RWPE2 (cell line): ENCODE data around the gene CAMK1.

ENCODE experiments used
- ATAC-seq: fragments of 200-7000 bp; cut with Tn5 transposase; 3 replicates; pipeline ENCODE4 v1.9.1; 2021; ENCODE audit warnings: low read depth
- DNase-seq: peaks from one replicate; pipeline ENCODE4 v3.0.0-alpha.2; 2020; ENCODE audit warnings: low spot score
- H3K27ac ChIP-seq: fragments of 450-650 bp; 2 replicates; pipeline ENCODE4 v1.5.1; 2017; ENCODE audit warnings: mild to moderate bottlenecking; ENCODE audit not compliant: poor library complexity, severe bottlenecking
- H3K27me3 ChIP-seq: fragments of 250-450 bp; sonication (Bioruptor Pico); 2 replicates; pipeline ENCODE4 v1.5.1; 2021; ENCODE audit warnings: mild to moderate bottlenecking, moderate library complexity; ENCODE audit not compliant: insufficient read depth, poor library complexity, severe bottlenecking
- H3K36me3 ChIP-seq: fragments of 250-450 bp; sonication (Bioruptor Pico); 2 replicates; pipeline ENCODE4 v1.5.1; 2020; ENCODE audit warnings: low read depth, mild to moderate bottlenecking, moderate library complexity
- H3K4me1 ChIP-seq: fragments of 250-450 bp; sonication (Bioruptor Pico); 2 replicates; pipeline ENCODE4 v1.5.1; 2021; ENCODE audit warnings: mild to moderate bottlenecking, moderate library complexity; ENCODE audit not compliant: insufficient read depth, poor library complexity, severe bottlenecking
- H3K4me3 ChIP-seq: fragments of 250-450 bp; sonication (Bioruptor Pico); 2 replicates; pipeline ENCODE4 v1.5.1; 2021; ENCODE audit warnings: mild to moderate bottlenecking, moderate library complexity; ENCODE audit not compliant: severe bottlenecking
- H3K9me3 ChIP-seq: fragments of 250-450 bp; sonication (Bioruptor Pico); 2 replicates; pipeline ENCODE4 v1.5.1; 2021; ENCODE audit warnings: mild to moderate bottlenecking, moderate library complexity; ENCODE audit not compliant: severe bottlenecking
- TF ChIP-seq, protein P1 (sequence below): fragments of 450-650 bp; IDR thresholded peaks from one replicate; pipeline ENCODE4 v1.5.1; 2017; ENCODE audit warnings: mild to moderate bottlenecking, moderate library complexity; ENCODE audit not compliant: poor library complexity, severe bottlenecking

The CAMK1 gene

DNA sequence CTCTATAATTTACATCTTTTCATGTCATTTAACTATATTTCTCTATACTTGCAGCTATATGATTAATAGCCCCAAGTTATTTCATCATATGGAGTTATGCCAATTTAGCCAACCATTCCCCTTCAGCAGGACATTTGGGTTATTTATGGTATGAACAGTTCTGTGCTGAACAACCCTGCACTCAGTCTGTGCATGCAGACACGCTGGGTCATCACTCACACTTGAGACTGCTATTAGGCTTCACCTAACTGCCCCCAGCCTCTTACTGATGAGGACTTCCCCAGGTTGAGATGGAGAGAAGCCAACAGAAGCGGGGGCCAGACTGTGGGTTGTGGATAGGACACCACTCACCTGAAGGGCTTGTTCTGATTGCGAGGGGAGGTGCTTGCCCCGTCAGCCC is 15.2 kb upstream of the CAMK1 start:
- Histone ChIP-seq H3K9me3 (no peaks in the 10 kb centered on the region), H3K27me3 (no peaks in the 10 kb centered on the region), H3K36me3 (peaks cover 51% of the 10 kb centered on the region), H3K4me3 (no peak overlapping the region), H3K27ac (no peak overlapping the region), H3K4me1 (no peaks in the 10 kb centered on the region)
- TF ChIP-seq, protein P1, sequence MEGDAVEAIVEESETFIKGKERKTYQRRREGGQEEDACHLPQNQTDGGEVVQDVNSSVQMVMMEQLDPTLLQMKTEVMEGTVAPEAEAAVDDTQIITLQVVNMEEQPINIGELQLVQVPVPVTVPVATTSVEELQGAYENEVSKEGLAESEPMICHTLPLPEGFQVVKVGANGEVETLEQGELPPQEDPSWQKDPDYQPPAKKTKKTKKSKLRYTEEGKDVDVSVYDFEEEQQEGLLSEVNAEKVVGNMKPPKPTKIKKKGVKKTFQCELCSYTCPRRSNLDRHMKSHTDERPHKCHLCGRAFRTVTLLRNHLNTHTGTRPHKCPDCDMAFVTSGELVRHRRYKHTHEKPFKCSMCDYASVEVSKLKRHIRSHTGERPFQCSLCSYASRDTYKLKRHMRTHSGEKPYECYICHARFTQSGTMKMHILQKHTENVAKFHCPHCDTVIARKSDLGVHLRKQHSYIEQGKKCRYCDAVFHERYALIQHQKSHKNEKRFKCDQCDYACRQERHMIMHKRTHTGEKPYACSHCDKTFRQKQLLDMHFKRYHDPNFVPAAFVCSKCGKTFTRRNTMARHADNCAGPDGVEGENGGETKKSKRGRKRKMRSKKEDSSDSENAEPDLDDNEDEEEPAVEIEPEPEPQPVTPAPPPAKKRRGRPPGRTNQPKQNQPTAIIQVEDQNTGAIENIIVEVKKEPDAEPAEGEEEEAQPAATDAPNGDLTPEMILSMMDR: no peak
- DNase-seq (no peak), ATAC-seq (no peak)

GRCh38 chr3:9783954-9784353 is 14.2 kb upstream of the CAMK1 start:
- Histone ChIP-seq H3K36me3 (peaks cover 51% of the 10 kb centered on the region), H3K9me3 (no peaks in the 10 kb centered on the region), H3K27ac (no peak overlapping the region), H3K4me1 (no peaks in the 10 kb centered on the region), H3K27me3 (no peaks in the 10 kb centered on the region), H3K4me3 (no peak overlapping the region)
- ATAC-seq: no peak
- TF ChIP-seq, protein P1: no peak
- no peak for DNase-seq

DNA sequence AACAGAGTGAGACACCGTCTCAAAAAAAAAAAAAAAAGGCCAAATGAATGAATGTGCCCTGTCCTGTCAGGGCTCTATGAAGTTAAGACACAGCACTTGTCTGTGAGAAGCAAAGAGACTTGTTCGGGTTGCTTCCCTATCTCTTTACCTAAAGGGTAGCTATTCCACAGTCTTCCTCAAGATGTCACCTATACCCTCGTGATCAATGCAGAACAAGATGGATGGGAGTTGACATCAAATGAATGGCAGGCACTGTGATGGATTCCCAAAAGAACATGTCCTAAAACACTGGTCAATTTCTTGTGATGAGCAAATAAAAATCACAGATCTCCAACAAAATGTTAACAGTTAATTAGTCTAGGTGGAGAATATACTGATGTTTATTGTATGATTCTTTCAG is 13.0 kb upstream of the CAMK1 start:
- Histone ChIP-seq H3K36me3 (peaks cover 51% of the 10 kb centered on the region), H3K27me3 (no peaks in the 10 kb centered on the region), H3K9me3 (no peaks in the 10 kb centered on the region), H3K4me3 (no peak overlapping the region), H3K27ac (no peak overlapping the region), H3K4me1 (no peaks in the 10 kb centered on the region)
- peak; percentile 46; the same call in 1 of the 3 replicates for ATAC-seq
- TF ChIP-seq, protein P1: peak; percentile 44
- DNase-seq: no peak

- no peaks in the 10 kb centered on the region for H3K9me3 ChIP-seq
- peaks cover 51% of the 10 kb centered on the region for H3K36me3 ChIP-seq
- H3K4me3 ChIP-seq: no peak overlapping the region
- H3K27ac ChIP-seq: no peak overlapping the region
- H3K4me1 ChIP-seq: no peaks in the 10 kb centered on the region
- H3K27me3 ChIP-seq: no peaks in the 10 kb centered on the region
- no peak for ATAC-seq
- TF ChIP-seq, protein P1: no peak
- no peak for DNase-seq
Measured at GRCh38 chr3:9781978-9782603, 12.3 kb upstream of the CAMK1 start.

GRCh38 chr3:9781551-9781950 is 11.8 kb upstream of the CAMK1 start:
- Histone ChIP-seq H3K36me3 (peaks cover 47% of the 10 kb centered on the region), H3K27me3 (no peaks in the 10 kb centered on the region), H3K9me3 (no peaks in the 10 kb centered on the region), H3K4me3 (no peak overlapping the region), H3K27ac (no peak overlapping the region), H3K4me1 (no peaks in the 10 kb centered on the region)
- DNase-seq: no peak
- TF ChIP-seq, protein P1: no peak
- ATAC-seq: no peak
